Type B pancreatic cell (in vitro differentiated cells): Measurements from ENCODE around the gene RAP1GAP2. TPM values are rescaled to one million over a fixed set of nuclear protein-coding genes. Genes with fewer than 3 reads are reported as not detected.

Source experiments
- DNase-seq: peaks from one replicate; pipeline ENCODE4 v3.0.0; 2021; ENCODE audit warnings: mixed read lengths; ENCODE audit not compliant: unreplicated experiment; ENCODE audit errors: extremely low spot score
- H3K27ac Mint-ChIP-seq: 2 replicates; pipeline ENCODE4 v1.8.0; 2021; ENCODE audit warnings: mild to moderate bottlenecking, mixed read lengths
- H3K27me3 Mint-ChIP-seq: 2 replicates; pipeline ENCODE4 v1.8.0; 2021; ENCODE audit warnings: mixed read lengths
- H3K36me3 Mint-ChIP-seq: 2 replicates; pipeline ENCODE4 v1.8.0; 2021; ENCODE audit warnings: mixed read lengths
- H3K4me1 Mint-ChIP-seq: one replicate; pipeline ENCODE4 v1.8.0; 2021; ENCODE audit warnings: mixed read lengths; ENCODE audit not compliant: unreplicated experiment
- H3K4me3 Mint-ChIP-seq: 2 replicates; pipeline ENCODE4 v1.8.0; 2021; ENCODE audit warnings: mild to moderate bottlenecking, mixed read lengths
- H3K9me3 Mint-ChIP-seq: 2 replicates; pipeline ENCODE4 v1.8.0; 2021; ENCODE audit warnings: mixed read lengths
- total RNA-seq: library from RNA; stranded (reverse); gene quantifications from 2 replicates; pipeline ENCODE4 v1.2.1, GENCODE V29; 2021; ENCODE audit warnings: low replicate concordance
- TF ChIP-seq, protein P1 (sequence below): fragments of 200-600 bp; sonication (generic); conservative IDR thresholded peaks from 2 replicates; pipeline ENCODE4 v1.5.0; 2021; ENCODE audit warnings: antibody characterized with exemption, mild to moderate bottlenecking

The RAP1GAP2 gene
- total RNA-seq, 1 donor from 2014 or later = 49.7 TPM

DNA sequence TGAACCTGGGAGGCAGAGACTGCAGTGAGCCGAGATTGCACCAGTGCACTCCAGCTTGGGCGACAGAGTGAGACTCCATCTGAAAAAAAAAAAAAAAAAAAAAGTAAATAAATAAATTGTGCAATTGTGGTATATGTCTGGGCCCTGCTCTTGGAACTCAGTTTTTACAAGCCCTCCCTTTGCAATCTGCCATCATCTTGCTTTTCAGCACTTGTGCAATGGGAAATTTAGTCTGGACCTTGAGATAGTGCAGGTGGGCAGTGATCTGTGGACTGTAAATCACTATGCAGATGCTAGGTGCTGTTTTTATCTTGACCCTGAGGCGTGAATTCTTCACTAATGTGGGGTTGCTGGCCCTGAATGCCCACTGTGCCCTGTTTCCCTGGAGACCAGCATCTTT lies 6.5 kb upstream of the RAP1GAP2 start:
- H3K27me3 Mint-ChIP-seq = no peaks in the 10 kb centered on the region
- peaks cover 6% of the 10 kb centered on the region for H3K4me1 Mint-ChIP-seq
- H3K36me3 Mint-ChIP-seq = no peaks in the 10 kb centered on the region
- TF ChIP-seq, protein P1, sequence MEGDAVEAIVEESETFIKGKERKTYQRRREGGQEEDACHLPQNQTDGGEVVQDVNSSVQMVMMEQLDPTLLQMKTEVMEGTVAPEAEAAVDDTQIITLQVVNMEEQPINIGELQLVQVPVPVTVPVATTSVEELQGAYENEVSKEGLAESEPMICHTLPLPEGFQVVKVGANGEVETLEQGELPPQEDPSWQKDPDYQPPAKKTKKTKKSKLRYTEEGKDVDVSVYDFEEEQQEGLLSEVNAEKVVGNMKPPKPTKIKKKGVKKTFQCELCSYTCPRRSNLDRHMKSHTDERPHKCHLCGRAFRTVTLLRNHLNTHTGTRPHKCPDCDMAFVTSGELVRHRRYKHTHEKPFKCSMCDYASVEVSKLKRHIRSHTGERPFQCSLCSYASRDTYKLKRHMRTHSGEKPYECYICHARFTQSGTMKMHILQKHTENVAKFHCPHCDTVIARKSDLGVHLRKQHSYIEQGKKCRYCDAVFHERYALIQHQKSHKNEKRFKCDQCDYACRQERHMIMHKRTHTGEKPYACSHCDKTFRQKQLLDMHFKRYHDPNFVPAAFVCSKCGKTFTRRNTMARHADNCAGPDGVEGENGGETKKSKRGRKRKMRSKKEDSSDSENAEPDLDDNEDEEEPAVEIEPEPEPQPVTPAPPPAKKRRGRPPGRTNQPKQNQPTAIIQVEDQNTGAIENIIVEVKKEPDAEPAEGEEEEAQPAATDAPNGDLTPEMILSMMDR = no peak
- H3K9me3 Mint-ChIP-seq = no peaks in the 10 kb centered on the region
- H3K27ac Mint-ChIP-seq = no peak overlapping the region
- DNase-seq = no peak
- H3K4me3 Mint-ChIP-seq = no peak overlapping the region

DNA sequence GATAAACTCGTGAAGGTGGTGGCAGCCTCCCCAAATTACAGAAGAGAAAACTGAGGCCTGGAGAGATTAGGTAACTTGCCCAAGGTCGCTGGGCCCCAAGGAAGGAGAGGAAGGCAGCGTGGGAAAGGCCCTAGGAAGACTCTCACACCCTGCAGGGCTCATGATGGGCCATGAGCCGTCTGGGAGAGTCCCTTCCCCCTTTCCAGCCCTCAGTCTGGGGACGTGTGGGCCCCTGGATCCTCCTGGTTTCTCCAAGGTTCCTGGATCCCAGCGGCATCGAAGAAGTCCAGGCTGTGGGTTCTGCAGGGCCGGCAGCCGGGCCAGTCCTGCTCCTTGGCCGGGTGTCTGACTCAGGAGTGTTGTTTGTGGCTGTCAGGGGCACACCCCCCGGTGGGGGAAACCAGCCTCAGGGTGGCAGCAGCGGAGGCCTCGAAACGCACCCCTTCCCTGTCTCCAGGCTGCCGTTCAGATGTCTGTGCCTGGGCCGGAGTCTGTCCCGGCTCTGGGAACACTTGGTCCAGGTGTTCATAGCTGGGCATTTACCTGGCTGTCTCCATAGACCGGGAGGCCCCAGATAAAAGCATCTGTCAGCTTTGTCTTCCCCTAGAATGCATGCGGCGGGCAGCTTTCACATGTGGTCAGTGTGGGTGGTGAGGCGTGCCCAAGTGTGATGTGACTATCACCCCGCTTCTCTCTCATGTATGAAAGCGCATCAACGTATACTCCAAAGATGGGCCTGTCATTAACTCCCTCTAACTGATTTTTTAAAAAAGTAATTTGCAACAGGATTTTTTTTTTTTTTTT lies 3.7 kb upstream of the RAP1GAP2 start:
- Mint-ChIP-seq H3K27me3 (peaks cover 4% of the 10 kb centered on the region), H3K4me3 (no peak overlapping the region), H3K9me3 (no peaks in the 10 kb centered on the region), H3K27ac (no peak overlapping the region), H3K4me1 (no peaks in the 10 kb centered on the region), H3K36me3 (no peaks in the 10 kb centered on the region)
- TF ChIP-seq, protein P1 = no peak
- no peak for DNase-seq

DNA sequence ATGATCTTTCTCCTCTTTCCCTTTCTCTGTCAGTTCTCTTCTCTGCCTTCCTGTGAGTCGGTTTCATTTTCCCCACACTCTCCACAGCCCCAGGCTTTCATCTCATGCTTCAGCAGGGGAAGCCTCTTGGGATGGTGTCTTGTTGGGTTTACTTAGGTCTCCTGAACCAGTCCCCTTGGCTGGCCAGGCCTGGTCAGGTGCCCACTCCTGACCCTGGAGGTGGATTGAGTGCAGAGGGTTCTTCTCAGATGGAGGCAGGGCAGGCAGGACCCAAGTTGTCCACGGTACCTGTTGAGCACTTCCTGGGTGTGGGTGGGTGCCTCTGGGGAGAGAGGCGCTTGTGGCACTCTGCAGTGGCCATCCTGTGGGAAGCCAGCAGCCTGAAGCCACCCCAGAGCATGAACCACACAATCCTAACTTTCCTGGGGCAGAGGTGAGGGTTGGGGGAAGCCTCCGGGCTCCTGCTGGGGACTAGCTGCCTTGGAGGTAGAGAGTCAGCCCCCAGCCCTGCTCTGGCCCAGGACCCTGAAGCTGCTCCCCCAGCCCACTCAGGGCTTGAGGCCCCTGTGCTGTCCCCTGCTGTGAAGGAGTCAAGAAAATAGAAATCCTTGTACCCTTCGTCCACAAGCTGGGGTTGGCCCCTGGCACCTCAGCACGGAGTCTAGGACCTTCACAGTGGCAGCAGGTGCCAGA lies 2.0 kb upstream of the RAP1GAP2 start:
- TF ChIP-seq, protein P1 = no peak
- no peak overlapping the region for H3K4me3 Mint-ChIP-seq
- no peak for DNase-seq
- H3K27me3 Mint-ChIP-seq = peaks cover 13% of the 10 kb centered on the region
- H3K9me3 Mint-ChIP-seq = no peaks in the 10 kb centered on the region
- H3K4me1 Mint-ChIP-seq = peaks cover 3% of the 10 kb centered on the region
- no peaks in the 10 kb centered on the region for H3K36me3 Mint-ChIP-seq
- no peak overlapping the region for H3K27ac Mint-ChIP-seq

DNA sequence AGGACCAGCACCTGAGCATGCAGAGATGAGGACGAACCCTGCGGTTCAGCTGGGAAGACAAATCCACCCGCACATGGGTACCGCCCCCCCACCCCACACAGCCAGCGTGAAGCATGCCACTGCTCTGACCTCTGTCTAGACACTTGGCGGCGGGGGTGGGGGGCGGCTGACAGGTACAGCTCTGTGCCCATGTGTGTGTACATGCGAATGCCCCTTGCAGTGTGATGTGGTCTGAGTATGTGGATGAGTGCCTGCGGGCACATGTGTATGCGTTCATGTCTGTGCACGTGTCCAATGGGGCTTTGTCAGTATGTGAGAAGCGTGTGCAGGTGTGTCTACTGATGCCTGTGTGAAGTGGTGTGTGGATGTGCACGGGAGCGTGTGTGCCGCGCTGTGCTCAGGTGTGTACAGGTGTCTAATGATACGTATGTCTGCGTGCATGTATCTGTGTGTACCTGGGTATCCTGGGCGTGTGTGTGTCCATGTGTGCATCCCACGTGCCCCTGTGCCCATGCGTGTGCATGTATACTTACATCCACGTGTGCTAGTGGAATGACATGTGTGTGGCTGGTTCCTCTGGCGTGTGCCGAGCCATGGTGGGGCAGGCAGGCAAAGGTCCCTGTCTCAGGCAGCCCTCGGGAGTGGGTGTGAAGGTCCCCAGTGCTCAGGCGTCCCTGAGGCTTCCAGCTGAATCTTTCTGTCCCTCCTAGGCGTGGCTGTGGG lies 636 bp upstream of the RAP1GAP2 start:
- no peak overlapping the region for H3K27ac Mint-ChIP-seq

DNA sequence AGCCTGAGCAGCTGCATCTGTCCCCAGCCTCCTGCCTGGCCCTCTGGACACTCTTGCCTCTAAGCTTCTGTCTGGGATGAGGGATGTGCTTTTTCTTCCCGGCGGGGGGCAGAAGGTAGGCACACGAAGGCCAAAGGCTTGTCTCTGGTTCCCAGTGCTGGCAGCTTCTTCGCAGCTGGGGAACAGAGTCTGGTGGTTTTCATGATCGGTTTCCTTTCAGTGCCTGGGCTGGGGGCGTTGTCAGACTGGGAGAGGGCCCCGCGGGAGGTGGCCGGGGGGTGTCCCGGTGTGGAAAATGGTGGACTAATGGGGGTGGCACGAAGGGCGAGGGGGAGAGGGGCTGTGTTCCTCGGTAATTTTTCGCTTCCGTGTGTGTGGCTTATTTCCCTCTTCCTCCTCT lies 988 bp downstream of the RAP1GAP2 start:
- H3K27ac Mint-ChIP-seq = no peak overlapping the region
- H3K27me3 Mint-ChIP-seq = peaks cover 17% of the 10 kb centered on the region
- H3K4me1 Mint-ChIP-seq = peaks cover 3% of the 10 kb centered on the region
- H3K36me3 Mint-ChIP-seq = no peaks in the 10 kb centered on the region
- TF ChIP-seq, protein P1 = no peak
- DNase-seq = no peak
- no peaks in the 10 kb centered on the region for H3K9me3 Mint-ChIP-seq
- H3K4me3 Mint-ChIP-seq = no peak overlapping the region

More for the DNA sequence above, 636 bp upstream of the RAP1GAP2 start:
- peaks cover 3% of the 10 kb centered on the region for H3K4me1 Mint-ChIP-seq
- H3K27me3 Mint-ChIP-seq = peaks cover 17% of the 10 kb centered on the region
- no peaks in the 10 kb centered on the region for H3K36me3 Mint-ChIP-seq
- TF ChIP-seq, protein P1 = no peak
- no peak overlapping the region for H3K4me3 Mint-ChIP-seq
- no peak for DNase-seq
- H3K9me3 Mint-ChIP-seq = no peaks in the 10 kb centered on the region
